Measurements from ENCODE around the gene FAM174C. TPM values are rescaled to one million over a fixed set of nuclear protein-coding genes. Genes with fewer than 3 reads are reported as not detected.

FAM174C gene
- total and polyA plus RNA-seq, 2 of the 8 experiments (the other 6 are each of a cell fraction or from before 2014, with no cell fraction given), result 44.5 to 125 TPM

GRCh38 chr19:1284979-1285736 is 9.8 kb downstream of the FAM174C start:
- peaks cover 0 to 2% of the 10 kb centered on the region in 2 experiments for H4K20me1 ChIP-seq (replicated peaks in 1 of 2; ENCODE audit: control insufficient read depth in 1 of 2, insufficient read depth in 2 of 2, low read length in 2 of 2)
- H3K9ac ChIP-seq (replicated peaks in 1 of 4; ENCODE audit: extremely low read depth in 1 of 4, low read depth in 3 of 4, low read length in 3 of 4), result no peak overlapping the region; a peak in 1 of 7 replicates
- peak overlapping the region; percentile 24 to 63 (median 37); a peak in 7 of 8 replicates for H3K4me3 ChIP-seq (ENCODE audit: extremely low read depth in 1 of 4, insufficient read depth in 2 of 4, low read depth in 3 of 4, low read length in 4 of 4)
- peak overlapping the region; percentile 96 for H3K4ac ChIP-seq (replicated peaks; ENCODE audit: insufficient read length, low read depth, low read length)
- H3K79me2 ChIP-seq (ENCODE audit: control insufficient read depth in 1 of 2, insufficient read depth in 2 of 2, low read length in 2 of 2), result no peaks in the 10 kb centered on the region
- H3K79me1 ChIP-seq (ENCODE audit: low read depth, low read length), result no peaks in the 10 kb centered on the region
- DNase-seq (ENCODE audit: low read depth in 1 of 2, low spot score in 2 of 2) (peak in 1 of 2 experiments; percentile 71), FAIRE-seq (no peak)
- peak overlapping the region; percentile 89 for H2BK12ac ChIP-seq (ENCODE audit: low read depth, low read length)
- peak overlapping the region; percentile 59 for H3K56ac ChIP-seq (replicated peaks; ENCODE audit: insufficient read length, low read depth, low read length)
- no peak overlapping the region for H3K27ac ChIP-seq (ENCODE audit: low read depth, low read length)
- H4K91ac ChIP-seq (replicated peaks; ENCODE audit: insufficient read length, low read length), result peak overlapping the region; percentile 54
- no peaks in the 10 kb centered on the region for H3K36me3 ChIP-seq (ENCODE audit: control insufficient read depth in 2 of 4, insufficient read depth in 4 of 4, low read length in 3 of 4)
- 0 out of 2 replicates have a peak overlapping the region, but pooled peaks have one; percentile 3 for H2AK5ac ChIP-seq (ENCODE audit: low read depth, low read length)
- H2BK15ac ChIP-seq (ENCODE audit: low read length), result peak overlapping the region; percentile 99; the same call in 1 of the 2 replicates
- CTCF ChIA-PET (ENCODE audit: partially characterized antibody), result interaction anchor here (0.6 to 2.3 kb wide), 11 partner anchors 19 to 94 kb away, joined by 3 to 6 read pairs (median 3); no protein-coding TSS in a partner anchor
- H3K18ac ChIP-seq (ENCODE audit: extremely low read depth, low read length), result peak overlapping the region; percentile 62
- H3K23me2 ChIP-seq (ENCODE audit: low read depth, low read length), result peaks cover 5% of the 10 kb centered on the region; the same call in 1 of the 2 replicates
- no peak overlapping the region for H4K5ac ChIP-seq (ENCODE audit: insufficient read length, low read depth, low read length)
- 38% methylated on average over 26 of the region's 51 CpGs; no CpG with 5 or more reads in 1 of the 2 experiments for WGBS, 2 experiments (ENCODE audit: extremely low coverage in 1 of 2, insufficient coverage in 1 of 2, insufficient read length in 1 of 2, insufficient replicate concordance in 2 of 2, low coverage in 1 of 2, low lambda C conversion rate in 2 of 2, missing lambda C conversion rate in 1 of 2)
- peaks cover 0 to 21% (median 12%) of the 10 kb centered on the region in 4 experiments; a peak in 5 of 7 replicates for H3K27me3 ChIP-seq (replicated peaks in 1 of 4; ENCODE audit: control insufficient read depth in 3 of 4, extremely low read depth in 1 of 4, insufficient read depth in 3 of 4, low read length in 3 of 4)
- 0 out of 2 replicates have a peak overlapping the region, but pooled peaks have one; percentile 93 for H2BK20ac ChIP-seq (ENCODE audit: low read length)
- 0 out of 2 replicates have a peak overlapping the region, but pooled peaks have one; percentile 23 for H2AFZ ChIP-seq (ENCODE audit: low read length)
- H3K23ac ChIP-seq (ENCODE audit: insufficient read length), result no peak overlapping the region
- no peak overlapping the region for H2BK5ac ChIP-seq (ENCODE audit: low read depth, low read length)
- peak overlapping the region; percentile 89 for H4K8ac ChIP-seq (ENCODE audit: extremely low read depth, insufficient read depth, low read length)
- H3K9me3 ChIP-seq (ENCODE audit: insufficient read depth in 2 of 2, low read depth in 1 of 2, low read length in 1 of 2), result no peaks in the 10 kb centered on the region
- no peak overlapping the region for H3K14ac ChIP-seq (ENCODE audit: insufficient read length)
- peaks cover 0 to 20% (median 9%) of the 10 kb centered on the region in 4 experiments; a peak in 5 of 7 replicates for H3K4me1 ChIP-seq (replicated peaks in 1 of 4; ENCODE audit: control insufficient read depth in 3 of 4, insufficient read depth in 4 of 4, low read length in 3 of 4)
- POLR2A ChIA-PET (ENCODE audit: partially characterized antibody), result interaction anchor here (0.5 to 3.7 kb wide), 11 partner anchors 10 to 764 kb away, joined by 3 to 35 read pairs (median 3); partner anchors contain the start of genes CIRBP and FAM174C
- peak overlapping the region; percentile 53 to 84; a peak in 3 of 4 replicates for H3K4me2 ChIP-seq (ENCODE audit: insufficient read depth in 1 of 2, low read depth in 2 of 2, low read length in 2 of 2)
- peak overlapping the region; percentile 33 for H2BK120ac ChIP-seq (replicated peaks; ENCODE audit: low read depth, low read length)
- TF ChIP-seq KDM4A (IDR thresholded peaks at IDR 0.05; ENCODE audit: low read depth, low read length, severe bottlenecking) (peak; percentile 57), SUZ12 (IDR thresholded peaks at IDR 0.05; ENCODE audit: low read length) (0 out of 2 replicates have a peak, but pooled peaks have one; percentile 39)

Data from H1 (cell line).